Gastroesophageal sphincter (tissue), 3 donors: ENCODE data around the gene C1QL1.

ENCODE experiments used
- EP300 ChIP-seq: sonication (generic); formaldehyde crosslinking; IDR thresholded peaks from one replicate; pipeline ENCODE4 v1.6.1; 2017; ENCODE audit warnings: antibody characterized with exemption, mild to moderate bottlenecking
- POLR2A ChIP-seq, 2 donors: fragments of 450-650 bp; IDR thresholded peaks; one replicate each; pipeline ENCODE4 v1.6.1; 2017; ENCODE audit warnings: antibody characterized with exemption in 2 of 2, mild to moderate bottlenecking in 2 of 2, moderate library complexity in 1 of 2
- POLR2AphosphoS5 ChIP-seq: sonication (generic); formaldehyde crosslinking; IDR thresholded peaks from one replicate; pipeline ENCODE4 v1.6.1; 2017; ENCODE audit warnings: antibody characterized with exemption
- TF ChIP-seq, protein P1 (sequence below), 4 experiments: fragments of 200-600 bp in 2 of 4; fragments of 450-650 bp in 2 of 4; sonication (generic) in 1 of 4; IDR thresholded peaks; one replicate each; pipeline ENCODE4 v1.5.1; 2017 to 2019; ENCODE audit warnings: antibody characterized with exemption in 4 of 4, mild to moderate bottlenecking in 2 of 4, moderate library complexity in 2 of 4

DNA sequence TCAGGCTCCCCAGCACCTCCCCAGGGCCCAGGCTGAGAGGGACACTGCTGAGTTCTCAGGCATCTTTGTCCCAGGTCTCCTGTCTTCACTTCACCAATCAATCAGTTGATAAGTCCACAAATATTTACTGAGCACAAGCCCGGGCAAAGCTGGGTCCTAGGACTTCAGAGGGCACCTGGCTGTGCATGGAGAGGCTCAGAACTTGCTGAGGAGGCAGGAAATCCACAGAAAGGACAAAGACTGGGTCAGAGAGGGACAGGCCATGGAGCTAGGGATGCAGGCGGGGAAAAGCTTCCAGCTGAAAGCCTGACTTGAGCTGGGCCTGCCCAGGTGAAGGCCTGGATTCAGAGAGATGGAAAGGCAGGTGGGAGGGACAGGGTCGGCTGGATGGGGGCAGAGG is 33.2 kb upstream of the C1QL1 start:
- TF ChIP-seq, protein P1, sequence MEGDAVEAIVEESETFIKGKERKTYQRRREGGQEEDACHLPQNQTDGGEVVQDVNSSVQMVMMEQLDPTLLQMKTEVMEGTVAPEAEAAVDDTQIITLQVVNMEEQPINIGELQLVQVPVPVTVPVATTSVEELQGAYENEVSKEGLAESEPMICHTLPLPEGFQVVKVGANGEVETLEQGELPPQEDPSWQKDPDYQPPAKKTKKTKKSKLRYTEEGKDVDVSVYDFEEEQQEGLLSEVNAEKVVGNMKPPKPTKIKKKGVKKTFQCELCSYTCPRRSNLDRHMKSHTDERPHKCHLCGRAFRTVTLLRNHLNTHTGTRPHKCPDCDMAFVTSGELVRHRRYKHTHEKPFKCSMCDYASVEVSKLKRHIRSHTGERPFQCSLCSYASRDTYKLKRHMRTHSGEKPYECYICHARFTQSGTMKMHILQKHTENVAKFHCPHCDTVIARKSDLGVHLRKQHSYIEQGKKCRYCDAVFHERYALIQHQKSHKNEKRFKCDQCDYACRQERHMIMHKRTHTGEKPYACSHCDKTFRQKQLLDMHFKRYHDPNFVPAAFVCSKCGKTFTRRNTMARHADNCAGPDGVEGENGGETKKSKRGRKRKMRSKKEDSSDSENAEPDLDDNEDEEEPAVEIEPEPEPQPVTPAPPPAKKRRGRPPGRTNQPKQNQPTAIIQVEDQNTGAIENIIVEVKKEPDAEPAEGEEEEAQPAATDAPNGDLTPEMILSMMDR (IDR thresholded peaks at IDR 0.05) = no peak
- TF ChIP-seq POLR2A (IDR thresholded peaks at IDR 0.05) (no peak), POLR2AphosphoS5 (no peak), EP300 (no peak)
